ENCODE measurements around the gene RSF1.
"Not testable (repeated sequence)": the region's sequence is repeated elsewhere in the genome, so short reads cannot be mapped to it uniquely, and the experiment has no call there.

DNA sequence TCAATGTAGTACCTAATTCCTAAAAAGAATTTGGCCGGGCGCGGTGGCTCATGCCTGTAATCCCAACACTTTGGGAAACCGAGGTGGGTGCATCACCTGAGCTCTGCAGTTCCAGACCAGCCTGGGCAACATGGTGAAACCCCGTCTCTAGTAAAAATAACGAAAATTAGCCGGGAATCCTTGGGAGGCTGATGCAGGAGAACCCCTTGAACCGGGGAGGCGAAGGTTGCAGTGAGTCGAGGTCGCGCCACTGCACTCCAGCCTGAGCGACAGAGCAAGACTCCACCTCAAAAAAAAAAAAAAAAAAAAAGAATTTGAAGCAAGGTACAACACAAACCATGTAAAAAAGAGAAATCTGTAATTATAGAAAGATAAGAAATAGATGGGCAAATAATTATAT is 1.6 kb upstream of the RSF1 start:
- not testable (repeated sequence) for TF ChIP-seq EZH2 (IDR thresholded peaks at IDR 0.05; ENCODE audit: low read depth, unreplicated experiment); EZH2phosphoT487 (IDR thresholded peaks at IDR 0.05; ENCODE audit: unreplicated experiment); NANOG (IDR thresholded peaks at IDR 0.05; ENCODE audit: borderline replicate concordance); POLR2AphosphoS5 (IDR thresholded peaks at IDR 0.05; ENCODE audit: low read depth); JUNB (IDR thresholded peaks at IDR 0.05; ENCODE audit: unreplicated experiment); STAT1 (IDR thresholded peaks at IDR 0.05; ENCODE audit: unreplicated experiment); ZNF331 (CRISPR knock-in tag; IDR thresholded peaks at IDR 0.05; ENCODE audit: low read depth); ZNF114 (CRISPR knock-in tag; IDR thresholded peaks at IDR 0.05)
- TF ChIP-seq, protein P1, sequence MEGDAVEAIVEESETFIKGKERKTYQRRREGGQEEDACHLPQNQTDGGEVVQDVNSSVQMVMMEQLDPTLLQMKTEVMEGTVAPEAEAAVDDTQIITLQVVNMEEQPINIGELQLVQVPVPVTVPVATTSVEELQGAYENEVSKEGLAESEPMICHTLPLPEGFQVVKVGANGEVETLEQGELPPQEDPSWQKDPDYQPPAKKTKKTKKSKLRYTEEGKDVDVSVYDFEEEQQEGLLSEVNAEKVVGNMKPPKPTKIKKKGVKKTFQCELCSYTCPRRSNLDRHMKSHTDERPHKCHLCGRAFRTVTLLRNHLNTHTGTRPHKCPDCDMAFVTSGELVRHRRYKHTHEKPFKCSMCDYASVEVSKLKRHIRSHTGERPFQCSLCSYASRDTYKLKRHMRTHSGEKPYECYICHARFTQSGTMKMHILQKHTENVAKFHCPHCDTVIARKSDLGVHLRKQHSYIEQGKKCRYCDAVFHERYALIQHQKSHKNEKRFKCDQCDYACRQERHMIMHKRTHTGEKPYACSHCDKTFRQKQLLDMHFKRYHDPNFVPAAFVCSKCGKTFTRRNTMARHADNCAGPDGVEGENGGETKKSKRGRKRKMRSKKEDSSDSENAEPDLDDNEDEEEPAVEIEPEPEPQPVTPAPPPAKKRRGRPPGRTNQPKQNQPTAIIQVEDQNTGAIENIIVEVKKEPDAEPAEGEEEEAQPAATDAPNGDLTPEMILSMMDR (conservative IDR thresholded peaks at IDR 0.05; ENCODE audit: low read depth in 2 of 2) = not testable (repeated sequence)
- TF ChIP-seq, protein P2, sequence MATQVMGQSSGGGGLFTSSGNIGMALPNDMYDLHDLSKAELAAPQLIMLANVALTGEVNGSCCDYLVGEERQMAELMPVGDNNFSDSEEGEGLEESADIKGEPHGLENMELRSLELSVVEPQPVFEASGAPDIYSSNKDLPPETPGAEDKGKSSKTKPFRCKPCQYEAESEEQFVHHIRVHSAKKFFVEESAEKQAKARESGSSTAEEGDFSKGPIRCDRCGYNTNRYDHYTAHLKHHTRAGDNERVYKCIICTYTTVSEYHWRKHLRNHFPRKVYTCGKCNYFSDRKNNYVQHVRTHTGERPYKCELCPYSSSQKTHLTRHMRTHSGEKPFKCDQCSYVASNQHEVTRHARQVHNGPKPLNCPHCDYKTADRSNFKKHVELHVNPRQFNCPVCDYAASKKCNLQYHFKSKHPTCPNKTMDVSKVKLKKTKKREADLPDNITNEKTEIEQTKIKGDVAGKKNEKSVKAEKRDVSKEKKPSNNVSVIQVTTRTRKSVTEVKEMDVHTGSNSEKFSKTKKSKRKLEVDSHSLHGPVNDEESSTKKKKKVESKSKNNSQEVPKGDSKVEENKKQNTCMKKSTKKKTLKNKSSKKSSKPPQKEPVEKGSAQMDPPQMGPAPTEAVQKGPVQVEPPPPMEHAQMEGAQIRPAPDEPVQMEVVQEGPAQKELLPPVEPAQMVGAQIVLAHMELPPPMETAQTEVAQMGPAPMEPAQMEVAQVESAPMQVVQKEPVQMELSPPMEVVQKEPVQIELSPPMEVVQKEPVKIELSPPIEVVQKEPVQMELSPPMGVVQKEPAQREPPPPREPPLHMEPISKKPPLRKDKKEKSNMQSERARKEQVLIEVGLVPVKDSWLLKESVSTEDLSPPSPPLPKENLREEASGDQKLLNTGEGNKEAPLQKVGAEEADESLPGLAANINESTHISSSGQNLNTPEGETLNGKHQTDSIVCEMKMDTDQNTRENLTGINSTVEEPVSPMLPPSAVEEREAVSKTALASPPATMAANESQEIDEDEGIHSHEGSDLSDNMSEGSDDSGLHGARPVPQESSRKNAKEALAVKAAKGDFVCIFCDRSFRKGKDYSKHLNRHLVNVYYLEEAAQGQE (IDR thresholded peaks at IDR 0.05; ENCODE audit: unreplicated experiment) = not testable (repeated sequence)
- TF ChIP-seq, protein P3, sequence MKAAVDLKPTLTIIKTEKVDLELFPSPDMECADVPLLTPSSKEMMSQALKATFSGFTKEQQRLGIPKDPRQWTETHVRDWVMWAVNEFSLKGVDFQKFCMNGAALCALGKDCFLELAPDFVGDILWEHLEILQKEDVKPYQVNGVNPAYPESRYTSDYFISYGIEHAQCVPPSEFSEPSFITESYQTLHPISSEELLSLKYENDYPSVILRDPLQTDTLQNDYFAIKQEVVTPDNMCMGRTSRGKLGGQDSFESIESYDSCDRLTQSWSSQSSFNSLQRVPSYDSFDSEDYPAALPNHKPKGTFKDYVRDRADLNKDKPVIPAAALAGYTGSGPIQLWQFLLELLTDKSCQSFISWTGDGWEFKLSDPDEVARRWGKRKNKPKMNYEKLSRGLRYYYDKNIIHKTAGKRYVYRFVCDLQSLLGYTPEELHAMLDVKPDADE (IDR thresholded peaks at IDR 0.05) = not testable (repeated sequence)
- TF ChIP-seq, protein P4, sequence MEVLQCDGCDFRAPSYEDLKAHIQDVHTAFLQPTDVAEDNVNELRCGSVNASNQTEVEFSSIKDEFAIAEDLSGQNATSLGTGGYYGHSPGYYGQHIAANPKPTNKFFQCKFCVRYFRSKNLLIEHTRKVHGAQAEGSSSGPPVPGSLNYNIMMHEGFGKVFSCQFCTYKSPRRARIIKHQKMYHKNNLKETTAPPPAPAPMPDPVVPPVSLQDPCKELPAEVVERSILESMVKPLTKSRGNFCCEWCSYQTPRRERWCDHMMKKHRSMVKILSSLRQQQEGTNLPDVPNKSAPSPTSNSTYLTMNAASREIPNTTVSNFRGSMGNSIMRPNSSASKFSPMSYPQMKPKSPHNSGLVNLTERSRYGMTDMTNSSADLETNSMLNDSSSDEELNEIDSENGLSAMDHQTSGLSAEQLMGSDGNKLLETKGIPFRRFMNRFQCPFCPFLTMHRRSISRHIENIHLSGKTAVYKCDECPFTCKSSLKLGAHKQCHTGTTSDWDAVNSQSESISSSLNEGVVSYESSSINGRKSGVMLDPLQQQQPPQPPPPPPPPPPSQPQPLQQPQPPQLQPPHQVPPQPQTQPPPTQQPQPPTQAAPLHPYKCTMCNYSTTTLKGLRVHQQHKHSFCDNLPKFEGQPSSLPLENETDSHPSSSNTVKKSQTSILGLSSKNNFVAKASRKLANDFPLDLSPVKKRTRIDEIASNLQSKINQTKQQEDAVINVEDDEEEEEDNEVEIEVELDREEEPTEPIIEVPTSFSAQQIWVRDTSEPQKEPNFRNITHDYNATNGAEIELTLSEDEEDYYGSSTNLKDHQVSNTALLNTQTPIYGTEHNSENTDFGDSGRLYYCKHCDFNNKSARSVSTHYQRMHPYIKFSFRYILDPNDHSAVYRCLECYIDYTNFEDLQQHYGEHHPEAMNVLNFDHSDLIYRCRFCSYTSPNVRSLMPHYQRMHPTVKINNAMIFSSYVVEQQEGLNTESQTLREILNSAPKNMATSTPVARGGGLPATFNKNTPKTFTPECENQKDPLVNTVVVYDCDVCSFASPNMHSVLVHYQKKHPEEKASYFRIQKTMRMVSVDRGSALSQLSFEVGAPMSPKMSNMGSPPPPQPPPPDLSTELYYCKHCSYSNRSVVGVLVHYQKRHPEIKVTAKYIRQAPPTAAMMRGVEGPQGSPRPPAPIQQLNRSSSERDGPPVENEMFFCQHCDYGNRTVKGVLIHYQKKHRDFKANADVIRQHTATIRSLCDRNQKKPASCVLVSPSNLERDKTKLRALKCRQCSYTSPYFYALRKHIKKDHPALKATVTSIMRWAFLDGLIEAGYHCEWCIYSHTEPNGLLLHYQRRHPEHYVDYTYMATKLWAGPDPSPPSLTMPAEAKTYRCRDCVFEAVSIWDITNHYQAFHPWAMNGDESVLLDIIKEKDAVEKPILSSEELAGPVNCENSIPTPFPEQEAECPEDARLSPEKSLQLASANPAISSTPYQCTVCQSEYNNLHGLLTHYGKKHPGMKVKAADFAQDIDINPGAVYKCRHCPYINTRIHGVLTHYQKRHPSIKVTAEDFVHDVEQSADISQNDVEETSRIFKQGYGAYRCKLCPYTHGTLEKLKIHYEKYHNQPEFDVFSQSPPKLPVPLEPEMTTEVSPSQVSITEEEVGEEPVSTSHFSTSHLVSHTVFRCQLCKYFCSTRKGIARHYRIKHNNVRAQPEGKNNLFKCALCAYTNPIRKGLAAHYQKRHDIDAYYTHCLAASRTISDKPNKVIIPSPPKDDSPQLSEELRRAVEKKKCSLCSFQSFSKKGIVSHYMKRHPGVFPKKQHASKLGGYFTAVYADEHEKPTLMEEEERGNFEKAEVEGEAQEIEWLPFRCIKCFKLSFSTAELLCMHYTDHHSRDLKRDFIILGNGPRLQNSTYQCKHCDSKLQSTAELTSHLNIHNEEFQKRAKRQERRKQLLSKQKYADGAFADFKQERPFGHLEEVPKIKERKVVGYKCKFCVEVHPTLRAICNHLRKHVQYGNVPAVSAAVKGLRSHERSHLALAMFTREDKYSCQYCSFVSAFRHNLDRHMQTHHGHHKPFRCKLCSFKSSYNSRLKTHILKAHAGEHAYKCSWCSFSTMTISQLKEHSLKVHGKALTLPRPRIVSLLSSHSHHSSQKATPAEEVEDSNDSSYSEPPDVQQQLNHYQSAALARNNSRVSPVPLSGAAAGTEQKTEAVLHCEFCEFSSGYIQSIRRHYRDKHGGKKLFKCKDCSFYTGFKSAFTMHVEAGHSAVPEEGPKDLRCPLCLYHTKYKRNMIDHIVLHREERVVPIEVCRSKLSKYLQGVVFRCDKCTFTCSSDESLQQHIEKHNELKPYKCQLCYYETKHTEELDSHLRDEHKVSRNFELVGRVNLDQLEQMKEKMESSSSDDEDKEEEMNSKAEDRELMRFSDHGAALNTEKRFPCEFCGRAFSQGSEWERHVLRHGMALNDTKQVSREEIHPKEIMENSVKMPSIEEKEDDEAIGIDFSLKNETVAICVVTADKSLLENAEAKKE (CRISPR knock-in tag; IDR thresholded peaks at IDR 0.05) = not testable (repeated sequence)

Measured in GM23338 (cell line).